GM18520 (cell line): Measurements from ENCODE around the gene TRAPPC4.
"Not testable (repeated sequence)": the region's sequence is repeated elsewhere in the genome, so short reads cannot be mapped to it uniquely, and the experiment has no call there.

Experiments used
- ATAC-seq: cut with Tn5 transposase; IDR thresholded peaks from one replicate; pipeline ENCODE4 v1.9.1; 2021; ENCODE audit not compliant: unreplicated experiment

The TRAPPC4 gene, protein sequence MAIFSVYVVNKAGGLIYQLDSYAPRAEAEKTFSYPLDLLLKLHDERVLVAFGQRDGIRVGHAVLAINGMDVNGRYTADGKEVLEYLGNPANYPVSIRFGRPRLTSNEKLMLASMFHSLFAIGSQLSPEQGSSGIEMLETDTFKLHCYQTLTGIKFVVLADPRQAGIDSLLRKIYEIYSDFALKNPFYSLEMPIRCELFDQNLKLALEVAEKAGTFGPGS

DNA sequence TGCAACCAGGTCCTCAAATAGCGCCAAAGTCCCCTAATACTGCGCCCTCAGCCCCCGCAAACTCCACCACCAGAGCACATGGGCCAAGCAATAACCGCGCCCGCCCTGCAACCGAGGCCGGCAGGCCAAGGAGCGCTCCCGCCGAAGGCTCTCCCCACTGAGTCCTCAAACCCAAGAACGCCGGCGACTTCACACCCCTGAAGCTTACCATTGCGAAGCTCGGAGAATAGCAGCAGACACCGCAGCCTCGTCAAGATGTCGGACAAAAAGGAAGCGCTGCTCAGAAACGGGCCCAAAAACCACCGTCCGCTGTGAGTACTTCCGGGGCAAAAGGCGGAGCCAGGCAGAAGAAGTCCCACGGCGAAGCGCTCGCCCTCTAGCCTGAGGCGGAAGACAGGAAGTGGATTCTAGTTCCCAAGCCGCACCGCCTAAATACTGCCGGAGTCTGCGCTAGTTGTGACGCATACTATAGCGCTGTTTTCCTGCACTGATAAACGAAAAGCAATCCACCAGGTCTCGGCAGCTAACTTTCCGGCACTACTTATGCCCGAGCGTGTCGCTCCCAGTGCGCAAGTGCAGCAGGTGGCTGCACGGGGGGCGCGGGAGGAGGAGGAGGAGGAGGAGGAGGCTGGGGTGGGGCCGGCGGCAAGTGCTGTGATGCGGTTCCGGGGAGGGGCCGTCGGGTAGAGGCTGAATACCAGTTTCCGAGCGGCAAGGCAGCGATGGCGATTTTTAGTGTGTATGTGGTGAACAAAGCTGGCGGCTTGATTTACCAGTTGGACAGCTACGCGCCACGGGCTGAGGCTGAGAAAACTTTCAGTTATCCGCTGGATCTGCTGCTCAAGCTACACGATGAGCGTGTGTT is at the start of gene TRAPPC4, which contains the start of gene RPS25:
TSS of gene TRAPPC4 (plus strand) at position 693 of the 865 bp plus-strand sequence. CDS start at position 723, 30 bp downstream.
TSS of gene RPS25 (minus strand) at position 270 of the 865 bp plus-strand sequence. CDS start at position 211, 59 bp downstream.
- ATAC-seq: peak; percentile 81

DNA sequence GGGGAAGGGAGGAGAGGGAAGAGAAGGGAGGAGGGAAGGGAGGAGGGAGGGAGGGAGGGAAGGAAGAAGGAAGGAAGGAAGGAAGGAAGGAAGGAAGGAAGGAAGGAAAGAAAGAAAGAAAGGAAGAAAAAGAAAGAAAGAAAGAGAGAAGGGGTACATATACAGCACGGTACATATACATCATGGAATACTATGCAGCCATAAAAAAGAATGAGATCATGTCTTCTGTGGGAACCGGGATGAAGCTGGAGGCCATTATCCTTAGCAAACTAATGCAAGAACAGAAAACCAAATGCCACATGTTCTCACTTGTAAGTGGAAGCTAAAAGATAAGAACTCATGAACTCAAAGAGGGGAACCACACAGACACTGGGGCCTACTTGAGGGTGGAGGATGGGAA is 49.1 kb upstream of the TRAPPC4 start:
- not testable (repeated sequence) for ATAC-seq

DNA sequence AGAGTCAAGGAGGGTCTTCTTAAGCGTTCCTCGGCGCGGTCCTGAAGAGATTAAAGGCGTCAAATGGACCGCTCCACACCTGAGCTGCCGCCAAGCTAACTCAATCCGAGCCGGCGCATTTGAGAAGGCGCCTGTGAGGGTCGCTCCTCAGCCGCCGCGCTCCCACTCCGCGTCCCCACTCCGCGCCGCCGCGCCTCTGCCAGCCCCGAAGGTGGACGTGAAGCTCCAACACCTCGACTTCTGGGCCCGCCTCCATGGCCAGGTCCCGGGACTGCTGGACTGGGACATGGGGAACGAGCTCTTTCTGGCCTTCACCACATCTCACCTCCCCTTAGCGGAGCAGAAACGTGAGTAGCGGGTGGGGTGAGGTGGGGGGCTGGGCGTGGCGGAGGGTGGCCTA is 46.9 kb upstream of the TRAPPC4 start, which contains the start of gene FOXR1:
TSS of gene FOXR1 (plus strand) at position 116 of the 400 bp plus-strand sequence. CDS start at position 287, 171 bp downstream.
- ATAC-seq: no peak

DNA sequence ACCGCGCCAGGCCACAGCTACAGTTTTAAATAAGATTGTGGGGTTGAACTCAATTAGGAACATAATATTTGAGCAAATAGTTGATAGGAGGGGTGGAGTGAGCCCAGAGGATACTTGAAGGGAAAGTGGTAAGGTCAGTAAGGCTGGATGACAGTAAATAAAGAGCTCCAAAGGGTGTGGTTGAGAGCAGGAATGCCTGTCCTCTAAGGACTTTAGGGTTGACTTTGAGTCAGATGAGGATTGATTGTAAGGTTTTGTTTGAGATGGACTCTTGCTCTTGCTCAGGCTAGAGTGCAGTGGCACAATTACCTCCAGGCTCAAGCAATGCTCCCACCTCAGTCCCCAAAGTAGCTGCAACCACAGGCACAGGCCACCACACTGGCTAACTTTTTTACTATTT is 44.6 kb upstream of the TRAPPC4 start:
- no peak for ATAC-seq

DNA sequence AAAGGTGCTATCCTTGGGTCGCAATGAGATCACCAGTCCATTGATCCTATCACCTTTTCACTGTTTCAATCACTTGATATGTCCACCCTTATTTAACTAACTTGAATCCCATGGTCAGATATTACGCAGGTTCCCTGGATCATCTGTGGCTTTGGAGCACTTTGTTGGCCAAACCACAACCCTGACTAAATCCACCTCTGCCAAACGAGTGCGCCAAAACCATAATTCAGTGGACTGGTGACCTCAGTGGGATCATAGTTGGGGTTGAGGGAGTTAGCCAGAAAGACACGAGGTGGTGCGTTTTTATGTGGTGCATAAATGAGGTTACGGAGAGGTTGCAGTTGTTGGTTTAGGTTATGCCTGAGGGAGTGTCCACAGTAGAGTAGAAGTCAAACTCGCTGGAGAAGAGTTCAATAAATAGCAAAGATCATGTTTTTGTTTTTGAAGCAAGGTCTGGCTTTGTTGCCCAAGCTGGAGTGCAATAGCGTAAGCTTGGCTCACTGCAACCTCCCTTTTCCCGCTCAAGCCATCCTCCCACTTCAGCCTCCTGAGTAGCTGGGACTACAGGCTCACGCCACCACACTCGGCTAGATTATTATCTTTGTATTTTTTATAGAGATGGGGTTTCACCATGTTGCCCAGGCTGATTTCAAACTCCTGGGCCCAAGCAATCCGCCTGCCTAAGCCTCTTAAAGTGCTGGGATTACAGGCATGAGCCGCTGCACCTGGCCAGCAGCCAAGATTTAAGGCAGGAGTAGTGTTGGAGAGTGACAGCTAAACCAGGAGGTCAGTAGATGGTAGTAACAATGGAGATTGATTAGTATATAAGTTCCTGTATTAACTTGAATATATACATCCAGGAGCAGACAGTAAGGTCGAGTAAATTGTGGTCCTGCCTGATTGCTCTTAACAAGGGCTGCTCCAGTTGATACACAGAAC is 42.5 kb upstream of the TRAPPC4 start:
- no peak for ATAC-seq

DNA sequence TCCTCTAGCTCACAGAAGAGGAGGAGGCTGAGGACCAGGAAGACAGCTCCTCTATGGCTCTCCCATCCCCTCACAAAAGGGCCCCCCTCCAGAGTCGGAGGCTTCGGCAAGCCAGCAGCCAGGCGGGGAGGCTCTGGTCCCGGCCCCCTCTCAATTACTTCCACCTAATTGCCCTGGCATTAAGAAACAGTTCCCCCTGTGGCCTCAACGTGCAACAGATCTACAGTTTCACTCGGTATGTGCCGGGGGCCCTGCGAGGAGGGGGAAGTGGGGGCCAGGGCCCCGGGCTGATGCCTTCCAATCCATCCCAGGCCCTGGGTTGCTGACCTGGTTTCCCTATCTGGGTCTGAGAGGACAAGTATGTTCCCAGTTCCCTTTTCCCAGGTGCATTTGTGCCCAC is 39.1 kb upstream of the TRAPPC4 start:
- no peak for ATAC-seq

DNA sequence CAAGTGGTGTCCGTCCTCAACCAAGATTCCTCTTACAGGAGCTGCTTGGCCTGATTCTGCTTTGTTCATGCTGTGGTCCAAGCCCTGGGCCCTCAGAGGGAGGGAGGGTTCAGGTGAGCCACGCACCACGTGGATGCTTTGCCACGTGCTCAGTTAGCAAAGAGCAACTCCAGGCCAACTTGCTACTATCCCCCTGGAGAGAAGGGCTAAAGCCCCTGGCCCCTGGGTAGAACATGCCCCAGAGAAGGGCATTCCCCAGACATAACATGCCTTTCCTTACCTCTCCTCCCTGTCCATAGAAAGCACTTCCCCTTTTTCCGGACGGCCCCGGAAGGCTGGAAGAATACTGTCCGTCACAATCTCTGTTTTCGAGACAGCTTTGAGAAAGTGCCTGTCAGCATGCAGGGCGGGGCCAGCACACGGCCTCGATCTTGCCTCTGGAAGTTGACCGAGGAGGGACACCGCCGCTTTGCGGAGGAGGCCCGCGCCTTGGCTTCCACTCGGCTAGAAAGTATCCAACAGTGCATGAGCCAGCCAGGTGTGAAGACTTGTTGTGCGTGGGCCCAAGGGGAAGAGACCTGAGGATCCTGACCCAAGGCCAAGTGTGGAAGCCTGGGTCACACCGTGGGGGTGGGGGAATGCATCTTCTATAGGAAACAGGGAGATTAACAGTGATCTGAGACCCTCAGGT is 38.2 kb upstream of the TRAPPC4 start:
- no peak for ATAC-seq

DNA sequence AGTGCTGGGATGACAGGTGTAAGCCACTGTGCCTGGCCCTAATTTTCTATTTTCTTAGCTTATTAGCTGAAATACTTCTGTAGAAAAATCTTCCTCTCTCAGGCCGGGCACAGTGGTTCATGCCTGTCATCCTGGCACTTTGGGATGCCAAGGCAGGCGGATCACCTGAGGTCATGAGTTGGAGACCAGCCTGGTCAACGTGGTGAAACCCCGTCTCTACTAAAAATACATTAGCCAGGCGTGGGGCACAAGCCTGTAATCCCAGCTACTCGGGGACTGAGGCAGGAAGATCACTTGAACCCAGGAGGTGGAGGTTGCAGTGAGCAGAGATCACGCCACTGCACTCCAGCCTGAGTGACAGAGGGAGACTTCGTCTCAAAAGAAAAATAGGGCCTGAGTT is 34.2 kb upstream of the TRAPPC4 start:
- not testable (repeated sequence) for ATAC-seq

DNA sequence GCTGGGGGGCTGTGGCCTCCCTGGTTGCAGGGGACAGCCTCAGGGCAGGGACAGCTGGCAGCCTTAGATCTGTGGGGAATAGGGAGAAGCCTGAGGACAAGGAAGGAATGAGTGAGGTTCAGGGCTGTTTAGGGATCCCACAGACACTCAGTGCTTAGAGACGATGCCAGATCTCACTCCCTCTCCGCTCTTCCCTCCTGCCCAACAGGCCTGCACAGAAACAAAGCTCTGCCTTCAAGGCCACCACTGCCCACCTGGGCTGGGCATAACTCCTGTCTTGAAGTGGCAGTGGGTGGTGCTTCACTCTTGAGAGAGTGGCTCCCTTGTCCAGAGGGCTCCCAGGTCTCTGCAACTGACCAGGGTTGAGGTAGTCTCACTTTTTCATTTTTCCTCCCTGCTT is 33.7 kb upstream of the TRAPPC4 start:
- ATAC-seq: no peak

DNA sequence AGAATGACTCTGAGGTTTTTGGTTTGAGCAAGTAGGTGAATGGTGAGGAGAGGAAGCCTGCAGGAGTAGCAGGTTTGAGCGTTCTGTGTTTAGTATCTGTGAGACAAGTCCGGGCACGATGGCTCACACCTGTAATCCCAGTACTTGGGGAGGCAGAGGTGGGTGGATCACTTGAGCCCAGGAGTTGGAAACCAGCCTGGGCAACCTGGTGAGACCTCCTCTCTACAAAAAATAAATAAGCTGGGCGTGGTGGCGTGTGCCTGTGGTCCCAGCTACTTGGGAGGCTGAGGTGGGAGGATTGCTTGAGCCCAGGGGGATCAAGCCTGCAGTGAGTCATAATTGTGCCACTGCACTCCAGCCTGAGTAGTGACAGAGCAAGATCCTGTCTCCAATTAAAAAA is 30.3 kb upstream of the TRAPPC4 start:
- ATAC-seq: no peak

DNA sequence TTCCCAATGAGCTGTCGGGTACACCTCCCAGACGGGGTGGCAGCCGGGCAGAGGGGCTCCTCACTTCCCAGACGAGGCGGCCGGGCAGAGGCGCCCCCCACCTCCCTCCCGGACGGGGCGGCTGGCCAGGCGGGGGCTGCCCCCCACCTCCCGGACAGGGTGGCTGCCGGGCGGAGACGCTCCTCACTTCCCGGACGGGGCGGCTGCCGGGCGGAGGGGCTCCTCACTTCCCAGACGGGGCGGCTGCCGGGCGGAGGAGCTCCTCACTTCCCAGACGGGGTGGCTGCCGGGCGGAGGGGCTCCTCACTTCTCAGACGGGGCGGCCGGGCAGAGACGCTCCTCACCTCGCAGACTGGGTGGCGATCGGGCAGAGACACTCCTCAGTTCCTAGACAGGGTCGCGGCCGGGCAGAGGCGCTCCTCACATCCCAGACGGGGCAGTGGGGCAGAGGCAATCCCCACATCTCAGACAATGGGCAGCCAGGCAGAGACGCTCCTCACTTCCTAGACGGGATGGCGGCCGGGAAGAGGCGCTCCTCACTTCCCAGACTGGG is 27.0 kb upstream of the TRAPPC4 start:
- ATAC-seq: not testable (repeated sequence)

DNA sequence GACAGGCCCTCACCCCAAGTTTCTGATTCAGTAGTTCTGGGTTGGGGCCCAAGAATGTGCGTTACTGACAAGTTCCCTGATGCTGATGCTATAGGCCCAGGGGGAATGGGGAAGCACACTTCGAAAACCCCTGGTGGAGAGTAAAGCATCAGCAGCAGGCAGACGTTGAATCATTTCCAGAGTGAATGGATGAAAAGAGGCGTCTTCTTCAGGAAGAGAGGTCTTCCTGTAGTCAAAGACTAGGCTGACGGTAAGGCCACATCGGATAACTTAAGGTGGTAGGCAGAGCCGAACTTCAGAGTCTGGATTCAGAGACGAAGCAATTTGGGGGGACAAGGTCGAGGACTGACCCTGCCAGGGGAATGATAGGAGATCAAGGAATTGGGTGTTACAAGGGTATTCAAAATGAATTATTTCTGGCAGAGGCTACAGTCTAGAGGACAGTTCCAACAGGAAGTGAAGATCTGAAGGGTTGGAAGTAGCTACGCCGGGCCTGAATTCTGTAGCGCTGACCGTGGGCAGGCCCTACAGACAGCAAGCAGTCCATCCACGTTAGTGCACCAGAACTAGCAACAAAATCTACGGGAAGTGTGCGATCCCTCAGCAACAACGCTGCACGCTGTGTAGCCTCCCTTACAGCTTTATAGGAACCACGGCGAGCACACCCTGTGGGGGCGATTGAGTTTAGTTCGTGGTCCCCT is 21.5 kb upstream of the TRAPPC4 start:
- no peak for ATAC-seq

DNA sequence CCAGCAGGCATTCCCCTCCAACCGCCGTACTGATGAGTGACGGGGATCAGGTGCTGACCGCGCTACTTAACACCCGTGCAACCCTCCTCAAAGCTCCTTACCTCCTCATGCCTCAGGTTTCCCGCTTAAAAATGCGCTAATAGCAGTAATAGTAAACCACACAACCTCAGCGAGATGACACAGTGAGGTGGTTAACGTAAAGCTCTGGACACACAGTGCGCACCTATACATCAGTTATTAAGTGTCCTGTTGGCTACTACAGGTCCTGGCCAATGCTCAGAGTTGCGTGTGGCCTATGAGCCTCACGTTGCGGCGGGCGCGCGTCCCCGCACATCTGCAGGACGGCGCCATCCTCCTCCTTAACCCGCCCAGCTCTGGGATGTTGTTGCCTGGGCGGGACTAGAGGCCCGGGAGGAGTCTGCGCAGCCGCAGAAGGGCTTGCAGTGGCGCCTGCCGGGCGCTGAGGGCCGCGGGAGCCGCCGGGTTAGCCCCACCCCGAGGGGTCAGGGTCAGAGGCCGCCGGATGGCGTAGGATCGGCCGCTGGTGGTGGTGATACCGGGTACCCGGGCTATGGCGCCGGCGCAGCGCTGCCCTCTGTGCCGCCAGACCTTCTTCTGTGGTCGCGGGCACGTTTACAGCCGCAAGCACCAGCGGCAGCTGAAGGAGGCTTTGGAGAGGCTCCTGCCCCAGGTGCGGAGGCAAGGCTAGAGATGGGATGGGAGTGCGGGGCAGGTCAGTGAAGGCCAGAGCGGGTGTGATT is 20.8 kb upstream of the TRAPPC4 start, which contains the start of gene CENATAC:
TSS of gene CENATAC (plus strand) at position 512 of the 761 bp plus-strand sequence. CDS start at position 572, 60 bp downstream.
- peak; percentile 80 for ATAC-seq

DNA sequence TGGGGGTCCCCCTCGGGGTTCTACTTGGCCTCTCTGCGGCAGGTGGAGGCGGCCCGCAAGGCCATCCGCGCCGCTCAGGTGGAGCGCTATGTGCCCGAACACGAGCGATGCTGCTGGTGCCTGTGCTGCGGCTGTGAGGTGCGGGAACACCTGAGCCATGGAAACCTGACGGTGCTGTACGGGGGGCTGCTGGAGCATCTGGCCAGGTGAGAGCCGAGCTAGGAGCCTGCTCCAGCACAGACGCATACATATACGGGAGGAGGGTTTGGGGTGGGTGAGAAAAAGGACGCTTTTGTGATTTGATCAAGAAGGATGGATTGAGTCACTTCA is 20.2 kb upstream of the TRAPPC4 start:
- ATAC-seq: peak; percentile 3

DNA sequence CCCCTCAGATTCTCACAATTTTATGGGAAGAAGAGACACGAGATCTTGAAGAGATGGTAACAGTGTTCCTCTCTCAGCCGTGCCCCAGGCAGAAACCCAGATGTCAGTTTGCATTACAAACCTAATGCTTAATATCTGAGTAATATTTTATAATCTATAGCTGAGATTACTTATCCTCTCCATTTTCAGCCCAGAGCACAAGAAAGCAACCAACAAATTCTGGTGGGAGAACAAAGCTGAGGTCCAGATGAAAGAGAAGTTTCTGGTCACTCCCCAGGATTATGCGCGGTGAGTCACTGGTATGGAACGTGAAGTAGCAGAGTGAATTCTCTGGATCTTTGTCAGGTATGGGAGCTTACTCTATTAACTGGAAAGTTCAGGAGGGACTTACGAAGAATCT is 19.7 kb upstream of the TRAPPC4 start:
- no peak for ATAC-seq

DNA sequence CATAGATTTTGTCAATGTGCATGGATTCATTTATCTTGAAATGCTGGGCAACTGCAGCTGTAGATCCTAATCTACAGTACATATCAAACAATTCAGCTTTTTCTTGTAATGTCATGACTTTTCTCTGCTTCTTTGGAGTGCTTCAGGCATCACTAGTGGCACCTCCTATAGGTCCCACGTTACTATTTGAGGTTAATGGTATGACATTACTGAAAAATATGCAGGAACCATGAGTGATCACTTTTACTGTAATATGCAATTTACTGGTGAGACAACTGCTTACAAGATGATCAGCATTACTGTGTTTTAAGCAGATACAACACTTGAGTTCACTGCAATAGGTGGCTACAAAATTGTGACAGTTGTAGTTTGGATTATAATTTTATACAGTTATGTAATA is 17.7 kb upstream of the TRAPPC4 start:
- no peak for ATAC-seq

DNA sequence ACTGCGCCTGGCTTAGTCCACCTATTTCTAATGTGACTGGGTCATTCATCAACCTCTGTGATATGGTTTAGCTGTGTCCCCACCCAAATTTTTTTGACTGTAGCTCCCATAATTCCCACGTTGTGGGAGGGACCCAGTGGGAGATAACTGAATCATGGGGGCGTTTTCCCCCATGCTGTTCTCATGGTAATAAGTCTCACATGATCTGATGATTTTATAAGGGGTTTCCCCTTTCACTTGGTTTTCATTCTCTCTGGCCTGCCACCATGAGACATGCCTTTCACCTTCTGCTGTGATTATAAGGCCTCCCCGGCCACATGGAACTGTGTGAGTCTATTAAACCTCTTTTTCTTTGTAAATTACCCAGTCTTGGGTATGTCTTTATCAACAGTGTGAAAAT is 11.9 kb upstream of the TRAPPC4 start:
- ATAC-seq: no peak

DNA sequence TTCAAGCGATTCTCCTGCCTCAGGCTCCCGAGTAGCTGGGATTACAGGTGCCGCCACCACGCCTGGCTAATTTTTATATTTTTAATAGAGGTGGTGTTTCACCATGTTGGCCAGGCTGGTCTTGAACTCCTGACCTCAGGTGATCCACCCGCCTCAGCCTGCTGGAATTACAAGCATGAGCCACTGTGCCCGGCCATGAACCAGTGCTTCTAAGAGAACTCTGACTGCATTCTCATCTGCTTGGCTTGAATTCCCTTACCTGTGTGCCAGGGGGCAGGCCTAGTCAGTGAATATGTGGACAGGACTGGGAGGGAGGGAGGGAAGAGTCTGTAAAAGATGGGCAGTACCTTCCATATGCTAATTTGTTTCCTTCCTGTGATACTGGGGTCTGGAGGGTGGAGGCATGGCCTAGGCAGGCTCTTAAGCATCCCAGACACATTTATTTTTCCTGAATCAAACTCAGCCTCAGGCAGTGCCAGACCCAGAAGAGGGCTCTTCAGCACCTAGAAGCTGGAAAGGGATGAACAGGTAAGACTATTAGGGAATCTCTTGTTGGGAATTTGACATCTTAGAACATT is 7.0 kb upstream of the TRAPPC4 start:
- ATAC-seq: no peak
